SU-DHL-6 (cell line): ENCODE data around the gene PLSCR4.

Experiments
- CTCF ChIP-seq: fragments of 200-600 bp; sonication (generic); IDR thresholded peaks from one replicate; pipeline ENCODE4 v1.5.1; 2017; ENCODE audit warnings: antibody characterized with exemption, mild to moderate bottlenecking, low read length, moderate library complexity; ENCODE audit not compliant: insufficient read depth, poor library complexity, severe bottlenecking
- EZH2phosphoT487 ChIP-seq: fragments of 200-600 bp; sonication (generic), shearing (Covaris generic); conservative IDR thresholded peaks from 2 replicates; pipeline ENCODE4 v1.6.1; 2018; ENCODE audit warnings: mild to moderate bottlenecking, antibody characterized with exemption, low read length, moderate library complexity, mixed read lengths

GRCh38 chr3:146164506-146164905, 86.4 kb downstream of the PLSCR4 start:
- no peak for TF ChIP-seq CTCF
- no peak for TF ChIP-seq EZH2phosphoT487
